ENCODE data around the gene SLC48A1. TPM values are rescaled to one million over a fixed set of nuclear protein-coding genes. Genes with fewer than 3 reads are reported as not detected.
A peak's percentile ranks its signal among the peaks of the same experiment; 100 is the strongest.

SLC48A1 gene
- polyA plus RNA-seq, 1 of the 3 experiments (the other 2 are of a cell fraction): 7.3 TPM

DNA sequence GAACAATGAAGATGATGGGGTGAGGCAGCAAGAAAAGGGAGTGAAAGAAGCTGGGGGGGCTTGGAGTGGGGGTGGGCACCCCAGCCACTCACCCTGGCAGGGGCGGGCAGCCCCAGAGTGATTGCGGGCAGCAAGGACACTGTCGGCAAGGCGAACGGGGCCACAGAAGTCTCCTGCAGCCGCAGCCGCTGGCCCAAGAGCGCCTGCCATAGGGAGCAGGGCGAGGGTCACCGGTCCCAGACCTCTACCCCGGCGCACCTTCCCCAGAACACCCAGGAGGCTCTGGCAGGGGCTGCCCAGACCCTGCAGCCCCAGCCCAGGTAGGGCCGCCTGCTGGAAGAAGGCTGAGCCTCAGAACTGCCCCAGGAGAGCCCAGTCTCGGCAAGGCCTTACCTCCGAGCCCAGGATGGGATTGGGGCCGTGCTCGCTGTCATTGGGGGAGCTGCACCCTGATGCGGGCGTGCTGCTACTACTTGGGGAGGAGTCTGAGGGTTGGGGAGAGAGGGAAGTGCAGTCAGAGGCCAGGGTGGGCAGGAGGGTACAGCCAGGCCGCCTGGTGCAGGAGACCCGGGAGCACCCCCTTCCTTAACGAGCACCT, 22.9 kb downstream of the SLC48A1 start (continued):
- TF ChIP-seq REST (IDR thresholded peaks at IDR 0.05; ENCODE audit: low read depth, low read length): no peak
- no peak for TF ChIP-seq GATA2 (CRISPR knock-in tag; IDR thresholded peaks at IDR 0.05)
- no peak for TF ChIP-seq NFIC (IDR thresholded peaks at IDR 0.05; ENCODE audit: borderline replicate concordance)
- TF ChIP-seq JUND (IDR thresholded peaks at IDR 0.05): no peak

GRCh38 chr12:47797441-47797840, 24.4 kb downstream of the SLC48A1 start:
- H2AFZ ChIP-seq (ENCODE audit: low read depth): no peak overlapping the region
- H3K27me3 ChIP-seq (ENCODE audit: insufficient read depth): no peaks in the 10 kb centered on the region
- TF ChIP-seq, protein P1, sequence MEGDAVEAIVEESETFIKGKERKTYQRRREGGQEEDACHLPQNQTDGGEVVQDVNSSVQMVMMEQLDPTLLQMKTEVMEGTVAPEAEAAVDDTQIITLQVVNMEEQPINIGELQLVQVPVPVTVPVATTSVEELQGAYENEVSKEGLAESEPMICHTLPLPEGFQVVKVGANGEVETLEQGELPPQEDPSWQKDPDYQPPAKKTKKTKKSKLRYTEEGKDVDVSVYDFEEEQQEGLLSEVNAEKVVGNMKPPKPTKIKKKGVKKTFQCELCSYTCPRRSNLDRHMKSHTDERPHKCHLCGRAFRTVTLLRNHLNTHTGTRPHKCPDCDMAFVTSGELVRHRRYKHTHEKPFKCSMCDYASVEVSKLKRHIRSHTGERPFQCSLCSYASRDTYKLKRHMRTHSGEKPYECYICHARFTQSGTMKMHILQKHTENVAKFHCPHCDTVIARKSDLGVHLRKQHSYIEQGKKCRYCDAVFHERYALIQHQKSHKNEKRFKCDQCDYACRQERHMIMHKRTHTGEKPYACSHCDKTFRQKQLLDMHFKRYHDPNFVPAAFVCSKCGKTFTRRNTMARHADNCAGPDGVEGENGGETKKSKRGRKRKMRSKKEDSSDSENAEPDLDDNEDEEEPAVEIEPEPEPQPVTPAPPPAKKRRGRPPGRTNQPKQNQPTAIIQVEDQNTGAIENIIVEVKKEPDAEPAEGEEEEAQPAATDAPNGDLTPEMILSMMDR (IDR thresholded peaks at IDR 0.05): peak; percentile 41
- no peak for TF ChIP-seq MXI1 (IDR thresholded peaks at IDR 0.05; ENCODE audit: low read depth, low read length)
- TF ChIP-seq RAD21 (IDR thresholded peaks at IDR 0.05; ENCODE audit: low read length): peak; percentile 67
- TF ChIP-seq SMC3 (IDR thresholded peaks at IDR 0.05; ENCODE audit: low read depth, low read length): peak; percentile 61
- DNase-seq: peak; percentile 76
- no peak overlapping the region for H3K4me3 ChIP-seq (ENCODE audit: low read depth in 2 of 2, low read length in 1 of 2)
- no peaks in the 10 kb centered on the region for H3K9me2 ChIP-seq
- no peaks in the 10 kb centered on the region for H3K9me3 ChIP-seq
- H3K27ac ChIP-seq (ENCODE audit: low read depth in 2 of 2, low read length in 1 of 2): no peak overlapping the region
- ChIA-PET CTCF (interaction anchor here (0.6 to 15.5 kb wide), 13 partner anchors 10 to 151 kb away, joined by 3 to 247 read pairs (median 4); partner anchors contain the start of gene HDAC7), POLR2A (interaction anchor here (1.0 kb wide), 1 partner anchor 41 kb away, joined by 3 read pairs; no protein-coding TSS in a partner anchor)
- no peak overlapping the region for H3K4me2 ChIP-seq
- no peak overlapping the region for H3K9ac ChIP-seq
- peaks cover 45% of the 10 kb centered on the region for H3K79me2 ChIP-seq (ENCODE audit: insufficient read depth)
- 84% methylated on average over 7 of the region's 10 CpGs for WGBS (ENCODE audit: low lambda C conversion rate)
- H4K20me1 ChIP-seq (ENCODE audit: insufficient read depth): peaks cover 41% of the 10 kb centered on the region
- H3K36me3 ChIP-seq (replicated peaks in 1 of 2; ENCODE audit: control insufficient read depth in 1 of 2, insufficient read depth in 2 of 2, low read length in 1 of 2): peaks cover 15 to 58% of the 10 kb centered on the region in 2 experiments
- peaks cover 6 to 21% of the 10 kb centered on the region in 2 experiments; a peak in 2 of 4 replicates for H3K4me1 ChIP-seq (ENCODE audit: control insufficient read depth in 1 of 2, insufficient read depth in 2 of 2, low read depth in 1 of 2, low read length in 1 of 2)
- H3F3A ChIP-seq (replicated peaks; ENCODE audit: insufficient read depth): no peaks in the 10 kb centered on the region

Data from SK-N-SH (cell line).